HCT116 (cell line): Measurements from ENCODE around the gene TIMP4. TPM values are rescaled to one million over a fixed set of nuclear protein-coding genes. Genes with fewer than 3 reads are reported as not detected.

Experiments used
- ATAC-seq: fragments of 200-7000 bp; cut with Tn5 transposase; 2 replicates; pipeline ENCODE4 v1.9.1; 2020; ENCODE audit warnings: mild to moderate bottlenecking, moderate library complexity
- BruUV-seq: library from RNA; stranded (reverse); fragments of 400-500 nt; replicated peaks from 2 replicates; lab custom pipeline; 2021; lab: Mats Ljungman, UMichigan
- CTCF ChIA-PET: fragments of 300-600 bp; sonication (Branson Sonifier 250); formaldehyde crosslinking; loops from one replicate; lab custom pipeline; 2021; ENCODE audit warnings: antibody characterized with exemption; lab: Charles Lee
- POLR2A ChIA-PET: fragments of 300-600, 350-600 bp; sonication (Branson Sonifier 250); formaldehyde crosslinking; loops from one replicate; lab custom pipeline; 2021; ENCODE audit warnings: antibody characterized with exemption; lab: Charles Lee
- RAD21 ChIA-PET, 2 experiments: fragments of 300-600 bp; sonication (Branson Sonifier 250); formaldehyde crosslinking; loops; one replicate each; lab custom pipeline; 2023; ENCODE audit warnings: low total read pairs in 2 of 2; ENCODE audit not compliant: uncharacterized antibody in 2 of 2, unreplicated experiment in 2 of 2, low non-redundant PET in 1 of 2; lab: Charles Lee
- DNase-seq: peaks from one replicate; pipeline ENCODE4 v3.0.0-alpha.2; 2010; ENCODE audit warnings: low read depth, low spot score
- H2AFZ ChIP-seq: fragments of 200-600 bp; shearing (Covaris generic), sonication (generic); 2 replicates; pipeline ENCODE4 v1.6.1; 2017; ENCODE audit warnings: low read depth, mixed run types, mixed read lengths, antibody characterized with exemption, low read length; ENCODE audit not compliant: poor library complexity, severe bottlenecking
- H3K27ac ChIP-seq: 2 replicates; pipeline ENCODE4 v1.5.1; 2012; ENCODE audit warnings: low read depth, low read length
- H3K27me3 ChIP-seq: fragments of 200-600 bp; sonication (generic); 2 replicates; pipeline ENCODE4 v1.6.1; 2016; ENCODE audit warnings: mixed run types, low read length, mixed read lengths; ENCODE audit not compliant: insufficient read depth
- H3K36me3 ChIP-seq, 2 experiments: fragments of 200-500 bp in 1 of 2; fragments of 200-600 bp in 1 of 2; sonication (Bioruptor generic) in 1 of 2; sonication (generic) in 1 of 2; 2 replicates each; pipeline versions ENCODE4 v1.5.1 to v1.6.1; 2014 to 2016; ENCODE audit warnings: low read length in 2 of 2, inconsistent platforms in 1 of 2, mixed read lengths in 1 of 2, mixed run types in 1 of 2; ENCODE audit not compliant: insufficient read depth in 2 of 2, control insufficient read depth in 1 of 2
- H3K4me1 ChIP-seq, 2 experiments: fragments of 200-600 bp in 1 of 2; sonication (generic) in 1 of 2; 2 replicates each; pipeline versions ENCODE4 v1.5.1 to v1.6.1; 2012 to 2017; ENCODE audit warnings: low read length in 2 of 2, inconsistent platforms in 1 of 2, mild to moderate bottlenecking in 1 of 2, mixed read lengths in 1 of 2, mixed run types in 1 of 2, moderate library complexity in 1 of 2; ENCODE audit not compliant: insufficient read depth in 2 of 2, control insufficient read depth in 1 of 2
- H3K4me2 ChIP-seq: fragments of 200-600 bp; sonication (generic); 2 replicates; pipeline ENCODE4 v1.6.1; 2017; ENCODE audit warnings: mixed run types, low read length, mixed read lengths
- H3K4me3 ChIP-seq, 2 experiments: fragments of 200-600 bp in 1 of 2; sonication (generic) in 1 of 2; replicated peaks in 1 of 2; 2 replicates each; pipeline ENCODE4 v1.5.1; 2011 to 2016; ENCODE audit warnings: low read length in 2 of 2, control low read depth in 1 of 2, low read depth in 1 of 2, mild to moderate bottlenecking in 1 of 2, mixed read lengths in 1 of 2, mixed run types in 1 of 2
- H3K79me2 ChIP-seq: fragments of 200-600 bp; sonication (generic); 2 replicates; pipeline ENCODE4 v1.6.1; 2017; ENCODE audit warnings: mild to moderate bottlenecking, mixed run types, low read length, moderate library complexity, mixed read lengths; ENCODE audit not compliant: insufficient read depth
- H3K9ac ChIP-seq: fragments of 200-600 bp; sonication (generic); 2 replicates; pipeline ENCODE4 v1.6.1; 2016; ENCODE audit warnings: low read length, mixed read lengths
- H3K9me2 ChIP-seq: fragments of 200-600 bp; sonication (generic), shearing (Covaris generic); 2 replicates; pipeline ENCODE4 v1.6.1; 2017; ENCODE audit warnings: mixed run types, mild to moderate bottlenecking, moderate library complexity; ENCODE audit not compliant: insufficient read depth
- H3K9me3 ChIP-seq, 2 experiments: fragments of 200-500 bp in 1 of 2; fragments of 200-600 bp in 1 of 2; sonication (Bioruptor generic) in 1 of 2; sonication (generic) in 1 of 2; 2 replicates each; pipeline ENCODE4 v1.6.1; 2014 to 2017; ENCODE audit warnings: low read length in 2 of 2, mixed read lengths in 2 of 2, inconsistent platforms in 1 of 2, low read depth in 1 of 2, mild to moderate bottlenecking in 1 of 2, mixed run types in 1 of 2, moderate library complexity in 1 of 2; ENCODE audit not compliant: control insufficient read depth in 1 of 2, insufficient read depth in 1 of 2
- H4K20me1 ChIP-seq: fragments of 200-600 bp; sonication (generic), shearing (Covaris generic); 2 replicates; pipeline ENCODE4 v1.6.1; 2017; ENCODE audit warnings: mixed run types, mild to moderate bottlenecking, moderate library complexity; ENCODE audit not compliant: insufficient read depth
- CBX3 ChIP-seq: IDR thresholded peaks from 2 replicates; pipeline ENCODE4 v1.6.1; 2012; ENCODE audit warnings: low read depth
- CEBPB ChIP-seq: IDR thresholded peaks from 2 replicates; pipeline ENCODE4 v1.6.1; 2012; ENCODE audit warnings: low read depth
- CTCF ChIP-seq, 3 experiments: fragments of 200-600 bp in 1 of 3; sonication (generic) in 1 of 3; IDR thresholded peaks in 2 of 3; conservative IDR thresholded peaks in 1 of 3; 2 replicates each; pipeline ENCODE4 v1.5.1; 2012 to 2017; ENCODE audit warnings: low read depth in 2 of 3, low read length in 2 of 3, antibody characterized with exemption in 1 of 3, borderline replicate concordance in 1 of 3, control low read depth in 1 of 3, mild to moderate bottlenecking in 1 of 3, mixed read lengths in 1 of 3, mixed run types in 1 of 3, moderate library complexity in 1 of 3; ENCODE audit not compliant: insufficient read depth in 1 of 3
- ELF1 ChIP-seq: IDR thresholded peaks from 2 replicates; pipeline ENCODE4 v1.6.1; 2012; ENCODE audit warnings: low read depth, borderline replicate concordance
- EZH2 ChIP-seq: fragments of 200-600 bp; sonication (generic); IDR thresholded peaks from 2 replicates; pipeline ENCODE4 v1.6.1; 2017; ENCODE audit warnings: antibody characterized with exemption, mixed run types
- EZH2phosphoT487 ChIP-seq: fragments of 200-600 bp; IDR thresholded peaks from 2 replicates; pipeline ENCODE4 v1.6.1; 2018; ENCODE audit warnings: antibody characterized with exemption, borderline replicate concordance
- POLR2A ChIP-seq: IDR thresholded peaks from 2 replicates; pipeline ENCODE4 v1.7.0; 2011; ENCODE audit warnings: borderline replicate concordance; ENCODE audit not compliant: insufficient read depth, insufficient read length; ENCODE audit errors: extremely low read depth
- POLR2AphosphoS5 ChIP-seq: IDR thresholded peaks from 2 replicates; pipeline ENCODE4 v1.6.1; 2011; ENCODE audit warnings: mild to moderate bottlenecking, low read depth, low read length, moderate library complexity
- RAD21 ChIP-seq: IDR thresholded peaks from 2 replicates; pipeline ENCODE4 v1.6.1; 2012; ENCODE audit warnings: low read depth, mild to moderate bottlenecking
- SIN3A ChIP-seq: IDR thresholded peaks from 2 replicates; pipeline ENCODE4 v1.6.1; 2012; ENCODE audit warnings: low read depth
- SRF ChIP-seq: IDR thresholded peaks from 2 replicates; pipeline ENCODE4 v1.6.1; 2012; ENCODE audit warnings: low read depth
- ZBTB33 ChIP-seq: IDR thresholded peaks from 2 replicates; pipeline ENCODE4 v1.6.1; 2011; ENCODE audit warnings: mild to moderate bottlenecking, low read length, moderate library complexity; ENCODE audit not compliant: insufficient replicate concordance; ENCODE audit errors: extremely low read depth
- ZFX ChIP-seq: fragments of 450-650 bp; IDR thresholded peaks from 2 replicates; pipeline ENCODE4 v1.6.1; 2017
- ZNF274 ChIP-seq: fragments of 200-500 bp; sonication (Bioruptor generic); IDR thresholded peaks from 2 replicates; pipeline ENCODE4 v1.6.1; 2014; ENCODE audit warnings: mild to moderate bottlenecking, low read depth, low read length, inconsistent platforms
- intact Hi-C: fragments of 100-400 bp; cut with micrococcal nuclease; formaldehyde crosslinking; loops from 2 replicates; pipeline ENCODE4 v1.10.0; 2022
- total RNA-seq: library from RNA; stranded (reverse); gene quantifications from one replicate; pipeline ENCODE4 v1.2.1, GENCODE V29; 2021; ENCODE audit not compliant: unreplicated experiment
- TF ChIP-seq, protein P1 (sequence below): IDR thresholded peaks from 2 replicates; pipeline ENCODE4 v1.6.1; 2012
- TF ChIP-seq, protein P2 (sequence below): IDR thresholded peaks from 2 replicates; pipeline ENCODE4 v1.6.1; 2012; ENCODE audit warnings: low read depth

Gene TIMP4
- total RNA-seq, 1 experiment from 2014 or later = not detected

GRCh38 chr3:12114251-12114650, 44.5 kb downstream of the TIMP4 start:
- DNase-seq (no peak), ATAC-seq (no peak)
- Histone ChIP-seq H3K79me2 (no peaks in the 10 kb centered on the region), H3K27ac (no peak overlapping the region), H3K36me3 (no peaks in the 10 kb centered on the region), H3K9me2 (no peaks in the 10 kb centered on the region), H3K9ac (no peak overlapping the region), H3K4me2 (no peak overlapping the region), H3K4me1 (no peaks in the 10 kb centered on the region), H3K9me3 (no peaks in the 10 kb centered on the region), H2AFZ (no peak overlapping the region), H3K4me3 (no peak overlapping the region), H3K27me3 (peaks cover 3% of the 10 kb centered on the region; the same call in 1 of the 2 replicates), H4K20me1 (no peaks in the 10 kb centered on the region)
- ChIA-PET CTCF (no interaction called here), POLR2A (no interaction called here), RAD21 (no interaction called here)
- BruUV-seq = no TSS peak
- intact Hi-C loops = no loop called here
- no peak for TF ChIP-seq CTCF (IDR thresholded peaks at IDR 0.05 in 2 of 3, conservative IDR thresholded peaks at IDR 0.05 in 1 of 3; ENCODE audit: borderline replicate concordance in 1 of 3, insufficient read depth in 1 of 3, low read depth in 2 of 3, low read length in 2 of 3)
- TF ChIP-seq, protein P1, sequence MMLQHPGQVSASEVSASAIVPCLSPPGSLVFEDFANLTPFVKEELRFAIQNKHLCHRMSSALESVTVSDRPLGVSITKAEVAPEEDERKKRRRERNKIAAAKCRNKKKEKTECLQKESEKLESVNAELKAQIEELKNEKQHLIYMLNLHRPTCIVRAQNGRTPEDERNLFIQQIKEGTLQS = no peak
- TF ChIP-seq POLR2A = no peak
- TF ChIP-seq ZNF274 = no peak
- no peak for TF ChIP-seq CBX3
- TF ChIP-seq ZBTB33 = no peak
- no peak for TF ChIP-seq EZH2
- TF ChIP-seq ELF1 = no peak
- TF ChIP-seq EZH2phosphoT487 = no peak
- no peak for TF ChIP-seq ZFX
- TF ChIP-seq CEBPB = no peak
- no peak for TF ChIP-seq POLR2AphosphoS5
- TF ChIP-seq, protein P2, sequence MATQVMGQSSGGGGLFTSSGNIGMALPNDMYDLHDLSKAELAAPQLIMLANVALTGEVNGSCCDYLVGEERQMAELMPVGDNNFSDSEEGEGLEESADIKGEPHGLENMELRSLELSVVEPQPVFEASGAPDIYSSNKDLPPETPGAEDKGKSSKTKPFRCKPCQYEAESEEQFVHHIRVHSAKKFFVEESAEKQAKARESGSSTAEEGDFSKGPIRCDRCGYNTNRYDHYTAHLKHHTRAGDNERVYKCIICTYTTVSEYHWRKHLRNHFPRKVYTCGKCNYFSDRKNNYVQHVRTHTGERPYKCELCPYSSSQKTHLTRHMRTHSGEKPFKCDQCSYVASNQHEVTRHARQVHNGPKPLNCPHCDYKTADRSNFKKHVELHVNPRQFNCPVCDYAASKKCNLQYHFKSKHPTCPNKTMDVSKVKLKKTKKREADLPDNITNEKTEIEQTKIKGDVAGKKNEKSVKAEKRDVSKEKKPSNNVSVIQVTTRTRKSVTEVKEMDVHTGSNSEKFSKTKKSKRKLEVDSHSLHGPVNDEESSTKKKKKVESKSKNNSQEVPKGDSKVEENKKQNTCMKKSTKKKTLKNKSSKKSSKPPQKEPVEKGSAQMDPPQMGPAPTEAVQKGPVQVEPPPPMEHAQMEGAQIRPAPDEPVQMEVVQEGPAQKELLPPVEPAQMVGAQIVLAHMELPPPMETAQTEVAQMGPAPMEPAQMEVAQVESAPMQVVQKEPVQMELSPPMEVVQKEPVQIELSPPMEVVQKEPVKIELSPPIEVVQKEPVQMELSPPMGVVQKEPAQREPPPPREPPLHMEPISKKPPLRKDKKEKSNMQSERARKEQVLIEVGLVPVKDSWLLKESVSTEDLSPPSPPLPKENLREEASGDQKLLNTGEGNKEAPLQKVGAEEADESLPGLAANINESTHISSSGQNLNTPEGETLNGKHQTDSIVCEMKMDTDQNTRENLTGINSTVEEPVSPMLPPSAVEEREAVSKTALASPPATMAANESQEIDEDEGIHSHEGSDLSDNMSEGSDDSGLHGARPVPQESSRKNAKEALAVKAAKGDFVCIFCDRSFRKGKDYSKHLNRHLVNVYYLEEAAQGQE = no peak
- no peak for TF ChIP-seq SRF
- TF ChIP-seq SIN3A = no peak
- no peak for TF ChIP-seq RAD21
